IPS-15b (cell line): ENCODE measurements around the gene IGFLR1.

ENCODE experiments used
- H3K27me3 ChIP-seq: one replicate; pipeline ENCODE4 v1.6.1; 2013; ENCODE audit warnings: low read length; ENCODE audit not compliant: control insufficient read depth, insufficient read depth
- H3K36me3 ChIP-seq: one replicate; pipeline ENCODE4 v1.6.1; 2013; ENCODE audit warnings: low read length; ENCODE audit not compliant: control insufficient read depth, insufficient read depth
- H3K4me1 ChIP-seq: one replicate; pipeline ENCODE4 v1.6.1; 2013; ENCODE audit warnings: mild to moderate bottlenecking, low read length; ENCODE audit not compliant: control insufficient read depth, insufficient read depth
- H3K4me3 ChIP-seq: one replicate; pipeline ENCODE4 v1.5.1; 2013; ENCODE audit warnings: low read depth, low read length
- H3K9ac ChIP-seq: one replicate; pipeline ENCODE4 v1.6.1; 2013; ENCODE audit warnings: low read depth, mild to moderate bottlenecking, low read length
- H3K9me3 ChIP-seq: one replicate; pipeline ENCODE4 v1.6.1; 2013; ENCODE audit warnings: mild to moderate bottlenecking, low read length; ENCODE audit not compliant: control insufficient read depth, insufficient read depth

Gene IGFLR1

DNA sequence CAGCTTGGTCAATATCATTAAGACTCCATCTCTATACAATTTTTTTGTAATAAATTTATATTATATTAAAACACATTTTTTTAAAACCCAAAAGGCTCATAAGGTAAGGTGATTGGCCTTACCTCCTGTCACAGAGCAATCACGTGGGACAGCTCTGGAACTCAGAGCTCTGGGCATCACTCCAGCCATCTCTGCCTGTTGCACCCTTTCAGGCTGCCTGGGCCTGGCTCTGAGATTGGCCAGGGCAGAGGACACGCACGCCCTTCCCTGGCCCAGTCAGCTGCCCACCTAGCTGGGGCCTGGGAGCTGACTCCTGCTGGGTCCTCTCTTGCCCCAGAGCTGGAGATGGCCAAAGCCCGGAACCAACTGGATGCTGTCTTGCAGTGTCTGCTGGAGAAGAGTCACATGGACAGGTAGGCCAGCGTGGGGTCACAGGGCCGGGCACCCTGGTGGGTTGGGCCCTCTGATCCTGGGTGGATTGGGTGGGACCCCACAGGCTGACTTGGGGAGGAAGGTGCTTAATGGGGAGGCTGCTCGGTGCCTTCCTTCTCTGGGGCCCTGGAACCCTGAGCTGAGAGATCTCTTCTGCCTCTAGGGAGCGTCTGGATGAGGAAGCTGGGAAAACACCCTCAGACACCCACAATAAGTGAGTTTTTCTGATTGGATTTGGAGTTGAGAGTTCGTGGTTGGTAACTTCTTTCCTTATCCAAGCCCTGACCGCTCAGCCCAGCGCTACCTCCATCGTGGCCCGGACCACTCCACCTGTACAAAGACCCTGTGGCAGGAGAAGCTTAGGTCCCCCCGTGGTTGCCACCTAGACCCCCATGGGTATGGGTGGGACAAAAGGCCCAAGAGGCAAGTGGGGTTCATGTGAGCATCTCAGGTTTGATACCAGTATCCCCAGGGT, 9.8 kb upstream of the IGFLR1 start:
- Histone ChIP-seq H3K4me1 (peaks cover 2% of the 10 kb centered on the region), H3K9me3 (no peaks in the 10 kb centered on the region), H3K36me3 (peaks cover 3% of the 10 kb centered on the region), H3K9ac (no peak overlapping the region), H3K4me3 (no peak overlapping the region), H3K27me3 (peaks cover 12% of the 10 kb centered on the region)

DNA sequence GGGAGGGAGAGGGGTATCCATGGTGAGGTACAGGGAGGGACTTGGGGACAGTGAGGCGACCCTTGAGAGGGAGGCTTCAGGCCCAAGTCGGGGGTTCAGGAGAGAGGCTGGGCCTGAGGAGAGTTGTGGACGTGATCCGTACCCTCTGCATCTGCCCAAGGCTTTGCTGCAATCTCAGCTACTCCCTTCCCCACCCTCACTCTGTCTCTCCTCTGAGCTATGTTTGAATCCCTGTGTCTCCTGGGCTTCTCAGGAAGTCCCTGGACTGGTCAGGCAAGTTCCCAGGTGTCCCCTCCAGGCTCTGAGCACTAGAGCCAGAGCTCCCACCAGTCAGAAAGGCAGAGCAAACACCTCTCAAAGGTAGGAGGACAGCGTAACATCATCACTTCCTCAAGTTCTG, 7.9 kb upstream of the IGFLR1 start:
- Histone ChIP-seq H3K4me3 (no peak overlapping the region), H3K9me3 (no peaks in the 10 kb centered on the region), H3K36me3 (peaks cover 3% of the 10 kb centered on the region), H3K27me3 (peaks cover 3% of the 10 kb centered on the region), H3K4me1 (peaks cover 4% of the 10 kb centered on the region), H3K9ac (no peak overlapping the region)

- H3K4me3 ChIP-seq = peak within 1 kb of the TSS; percentile 90
- peak within 1 kb of the TSS; percentile 4 for H3K9ac ChIP-seq
- H3K27me3 ChIP-seq = no peaks in the 10 kb centered on the region
- H3K36me3 ChIP-seq = peaks cover 3% of the 10 kb centered on the region
- no peaks in the 10 kb centered on the region for H3K9me3 ChIP-seq
- H3K4me1 ChIP-seq = peaks cover 4% of the 10 kb centered on the region
These were observed 6.1 kb upstream of the IGFLR1 start, which contains the start of gene LIN37 for GRCh38 chr19:35748106-35749020. LIN37 (plus strand) TSS chr19:35748576; CDS start chr19:35748725, 149 bp downstream.

- Histone ChIP-seq H3K4me1 (peaks cover 4% of the 10 kb centered on the region), H3K36me3 (no peaks in the 10 kb centered on the region), H3K9ac (peak overlapping the region; percentile 66), H3K9me3 (no peaks in the 10 kb centered on the region), H3K27me3 (no peaks in the 10 kb centered on the region), H3K4me3 (peak overlapping the region; percentile 86)
These were observed 4.3 kb upstream of the IGFLR1 start for GRCh38 chr19:35746531-35746930.

DNA sequence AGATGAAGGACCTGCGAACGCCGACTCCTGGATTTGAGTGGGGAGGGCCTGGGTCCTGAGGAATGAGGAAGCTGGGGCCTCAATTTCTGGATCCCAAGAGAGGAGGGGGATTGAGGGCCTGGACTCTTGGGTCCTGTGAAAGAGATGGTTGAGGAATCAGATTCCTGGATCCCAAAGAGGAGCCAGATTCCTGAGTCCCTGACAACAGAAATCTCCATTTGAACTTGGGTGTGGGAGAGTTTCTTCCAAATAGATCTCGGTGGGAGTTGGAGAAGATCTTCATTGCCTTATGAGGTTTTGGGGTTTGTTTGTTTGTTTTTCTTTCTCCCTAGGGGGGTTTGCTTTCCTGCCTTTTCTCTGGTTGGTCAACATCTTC, 3.8 kb upstream of the IGFLR1 start:
- no peaks in the 10 kb centered on the region for H3K36me3 ChIP-seq
- H3K4me3 ChIP-seq = peak overlapping the region; percentile 86
- H3K27me3 ChIP-seq = no peaks in the 10 kb centered on the region
- peak overlapping the region; percentile 66 for H3K9ac ChIP-seq
- peaks cover 4% of the 10 kb centered on the region for H3K4me1 ChIP-seq
- no peaks in the 10 kb centered on the region for H3K9me3 ChIP-seq

DNA sequence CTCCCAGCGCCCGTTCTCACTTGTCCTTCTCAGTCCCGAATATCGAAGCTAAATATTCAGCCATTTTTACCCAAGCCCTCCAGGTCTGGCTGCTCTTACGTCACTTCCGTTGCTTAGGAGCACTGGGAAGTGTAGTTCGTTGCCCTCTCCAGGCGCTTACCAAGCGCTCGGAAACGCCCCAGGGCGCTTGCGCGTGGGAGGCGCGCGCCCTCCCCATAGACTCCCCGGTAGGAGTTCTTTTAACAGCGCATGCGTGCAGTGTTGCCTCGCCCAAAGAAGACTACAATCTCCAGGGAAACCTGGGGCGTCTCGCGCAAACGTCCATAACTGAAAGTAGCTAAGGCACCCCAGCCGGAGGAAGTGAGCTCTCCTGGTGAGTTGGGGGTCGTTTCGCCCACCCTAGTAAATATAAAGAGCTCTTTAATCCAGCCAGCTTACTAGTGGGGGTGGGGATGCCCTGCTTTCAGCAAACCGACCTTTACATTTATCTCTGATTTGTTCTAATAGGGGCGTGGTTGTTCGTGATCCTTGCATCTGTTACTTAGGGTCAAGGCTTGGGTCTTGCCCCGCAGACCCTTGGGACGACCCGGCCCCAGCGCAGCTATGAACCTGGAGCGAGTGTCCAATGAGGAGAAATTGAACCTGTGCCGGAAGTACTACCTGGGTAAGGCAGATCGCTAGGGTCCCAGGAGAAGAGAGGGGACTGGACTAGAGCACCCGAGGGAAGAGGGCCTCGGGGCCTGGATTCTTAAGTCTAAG, 3.3 kb upstream of the IGFLR1 start, which contains the start of the genes PSENEN and U2AF1L4:
Gene PSENEN (plus strand): TSS at position 324 of the 759 bp plus-strand sequence. CDS start 280 bp downstream, at position 604.
Gene U2AF1L4 (minus strand): TSS at position 91 of the 759 bp plus-strand sequence. CDS start 27 bp downstream, at position 64.
- Histone ChIP-seq H3K9me3 (no peaks in the 10 kb centered on the region), H3K4me1 (peaks cover 4% of the 10 kb centered on the region), H3K4me3 (peak within 1 kb of the TSS; percentile 86), H3K9ac (peak within 1 kb of the TSS; percentile 66), H3K27me3 (no peaks in the 10 kb centered on the region), H3K36me3 (no peaks in the 10 kb centered on the region)

DNA sequence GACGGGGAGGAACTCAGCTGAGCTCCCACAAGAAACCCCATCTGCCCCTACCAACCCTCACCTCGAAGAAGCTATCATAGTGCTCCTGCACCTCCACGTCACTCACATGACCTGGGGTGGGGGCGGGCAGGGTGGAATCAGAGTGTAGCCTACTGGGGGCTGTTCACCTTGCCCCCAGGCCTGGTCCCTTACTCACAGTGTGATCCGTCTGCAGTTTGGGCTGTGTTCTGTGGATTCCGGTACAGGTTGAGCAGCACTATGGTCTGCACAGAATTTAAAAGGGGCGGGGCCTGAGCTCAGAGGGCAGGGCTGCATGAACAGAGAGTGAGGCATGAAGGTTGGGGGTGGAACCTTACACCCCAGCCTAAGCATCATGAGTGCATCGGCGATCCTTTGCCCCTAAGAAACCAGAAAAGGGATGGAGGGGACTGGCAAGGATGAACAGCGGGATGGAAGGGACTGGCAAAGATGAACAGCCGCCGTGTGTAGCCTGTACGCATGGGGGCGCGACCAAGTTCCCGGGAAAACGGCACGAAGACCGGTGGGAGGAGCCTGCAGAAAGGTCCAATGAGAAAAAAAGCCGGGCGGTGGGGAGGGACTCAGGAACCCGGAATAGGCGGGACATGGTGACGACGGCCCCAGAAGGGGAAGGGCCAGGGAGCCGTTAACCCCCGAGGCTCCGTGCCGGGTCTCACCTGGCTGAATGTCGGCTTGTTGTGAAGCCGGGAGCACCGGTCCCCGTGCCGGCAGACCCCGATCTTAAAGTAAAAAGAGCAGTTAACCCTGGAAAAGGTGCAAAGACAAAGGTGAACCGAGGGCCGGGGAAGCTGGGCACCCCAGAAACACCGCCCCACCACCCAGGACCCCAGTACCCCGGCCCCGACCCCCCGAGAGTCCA, 2.4 kb upstream of the IGFLR1 start:
- Histone ChIP-seq H3K27me3 (no peaks in the 10 kb centered on the region), H3K4me1 (peaks cover 4% of the 10 kb centered on the region), H3K9me3 (no peaks in the 10 kb centered on the region), H3K4me3 (peak overlapping the region; percentile 65), H3K36me3 (no peaks in the 10 kb centered on the region), H3K9ac (peak overlapping the region; percentile 66)

- H3K9ac ChIP-seq = no peak overlapping the region
- H3K36me3 ChIP-seq = peaks cover 5% of the 10 kb centered on the region
- peaks cover 4% of the 10 kb centered on the region for H3K4me1 ChIP-seq
- peak overlapping the region; percentile 65 for H3K4me3 ChIP-seq
- no peaks in the 10 kb centered on the region for H3K9me3 ChIP-seq
- no peaks in the 10 kb centered on the region for H3K27me3 ChIP-seq
These were observed 1.6 kb upstream of the IGFLR1 start for GRCh38 chr19:35743640-35744429.

DNA sequence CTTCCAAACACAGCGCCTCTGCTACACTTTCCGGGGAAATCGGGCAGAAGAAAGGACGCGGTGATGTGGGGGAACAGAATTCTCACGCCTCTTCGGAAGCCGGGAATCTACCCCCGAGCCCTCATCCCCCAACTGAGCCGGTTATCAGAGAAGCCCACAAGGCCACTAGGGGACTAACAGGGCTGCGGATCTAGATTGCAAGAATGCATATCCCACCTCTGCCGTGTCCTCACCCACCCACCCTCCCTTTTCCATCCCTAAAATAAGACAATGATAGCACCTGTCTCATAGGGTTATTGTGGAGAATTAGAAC, 1.1 kb downstream of the IGFLR1 start:
- no peaks in the 10 kb centered on the region for H3K27me3 ChIP-seq
- peak overlapping the region; percentile 73 for H3K9ac ChIP-seq
- H3K36me3 ChIP-seq = peaks cover 30% of the 10 kb centered on the region
- H3K9me3 ChIP-seq = no peaks in the 10 kb centered on the region
- peaks cover 1% of the 10 kb centered on the region for H3K4me1 ChIP-seq
- H3K4me3 ChIP-seq = peak overlapping the region; percentile 88
